ENCODE data around the gene NAALADL2.
"Not testable (repeated sequence)": the region's sequence is repeated elsewhere in the genome, so short reads cannot be mapped to it uniquely, and the experiment has no call there.

The NAALADL2 gene

DNA sequence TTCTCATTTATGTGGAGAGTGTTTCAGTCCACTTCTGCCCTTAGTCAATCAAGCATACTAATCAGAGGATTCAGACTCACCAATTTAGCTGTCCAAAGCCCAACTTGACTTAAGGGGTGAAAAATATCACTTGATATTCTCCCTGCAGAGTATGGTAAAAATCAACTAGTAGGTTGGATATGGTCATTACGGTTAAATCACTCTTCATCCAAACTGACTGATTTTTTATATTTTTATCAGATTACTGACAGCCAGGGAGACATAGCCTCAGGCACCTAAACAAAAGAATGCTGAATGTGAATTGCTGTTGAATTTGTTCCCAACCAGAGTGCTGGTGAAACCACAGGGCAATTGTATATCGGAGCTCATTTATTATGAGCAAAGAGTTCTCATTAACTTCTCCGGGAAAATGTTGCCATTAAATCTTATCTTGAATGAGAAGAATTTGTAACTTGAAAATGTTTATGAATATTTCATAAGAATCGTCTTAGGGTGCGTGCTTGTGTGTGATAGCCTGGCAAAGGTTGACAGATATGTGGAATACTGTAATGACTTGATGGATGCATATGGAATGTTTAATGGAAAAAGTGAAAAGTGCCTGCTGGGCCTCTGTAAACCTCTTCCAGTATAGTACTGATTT is 411.2 kb downstream of the NAALADL2 start:
- no peak overlapping the region for H3K4me3 ChIP-seq (ENCODE audit: low read depth, low read length)
- no peak for DNase-seq (ENCODE audit: low read depth)

GRCh38 chr3:175270866-175271265 is 411.7 kb downstream of the NAALADL2 start:
- TF ChIP-seq, protein P1, sequence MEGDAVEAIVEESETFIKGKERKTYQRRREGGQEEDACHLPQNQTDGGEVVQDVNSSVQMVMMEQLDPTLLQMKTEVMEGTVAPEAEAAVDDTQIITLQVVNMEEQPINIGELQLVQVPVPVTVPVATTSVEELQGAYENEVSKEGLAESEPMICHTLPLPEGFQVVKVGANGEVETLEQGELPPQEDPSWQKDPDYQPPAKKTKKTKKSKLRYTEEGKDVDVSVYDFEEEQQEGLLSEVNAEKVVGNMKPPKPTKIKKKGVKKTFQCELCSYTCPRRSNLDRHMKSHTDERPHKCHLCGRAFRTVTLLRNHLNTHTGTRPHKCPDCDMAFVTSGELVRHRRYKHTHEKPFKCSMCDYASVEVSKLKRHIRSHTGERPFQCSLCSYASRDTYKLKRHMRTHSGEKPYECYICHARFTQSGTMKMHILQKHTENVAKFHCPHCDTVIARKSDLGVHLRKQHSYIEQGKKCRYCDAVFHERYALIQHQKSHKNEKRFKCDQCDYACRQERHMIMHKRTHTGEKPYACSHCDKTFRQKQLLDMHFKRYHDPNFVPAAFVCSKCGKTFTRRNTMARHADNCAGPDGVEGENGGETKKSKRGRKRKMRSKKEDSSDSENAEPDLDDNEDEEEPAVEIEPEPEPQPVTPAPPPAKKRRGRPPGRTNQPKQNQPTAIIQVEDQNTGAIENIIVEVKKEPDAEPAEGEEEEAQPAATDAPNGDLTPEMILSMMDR (conservative IDR thresholded peaks at IDR 0.05; ENCODE audit: low read depth, low read length) = no peak
- no peak overlapping the region for H3K4me3 ChIP-seq (ENCODE audit: low read depth, low read length)
- DNase-seq (ENCODE audit: low read depth) = no peak

More for the DNA sequence above, 411.2 kb downstream of the NAALADL2 start:
- TF ChIP-seq, protein P1 (conservative IDR thresholded peaks at IDR 0.05; ENCODE audit: low read depth, low read length) = no peak

DNA sequence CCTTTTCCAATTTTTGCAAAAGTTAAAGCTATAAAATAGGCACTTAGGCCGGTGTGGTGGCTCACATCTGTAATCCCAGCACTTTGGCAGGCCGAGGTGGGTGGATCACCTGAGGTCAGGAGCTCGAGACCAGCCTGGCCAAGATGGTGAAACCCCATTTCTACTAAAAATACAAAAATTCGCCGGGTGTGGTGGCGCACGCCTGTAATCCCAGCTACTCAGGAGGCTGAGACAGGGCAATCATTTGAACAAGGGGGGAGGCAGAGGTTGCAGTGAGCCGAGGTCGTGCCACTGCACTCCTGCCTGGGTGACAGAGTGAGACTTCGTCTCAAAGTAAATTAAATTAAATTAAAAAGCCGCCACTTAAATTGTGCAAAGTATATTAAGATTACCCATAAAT is 412.3 kb downstream of the NAALADL2 start:
- not testable (repeated sequence) for H3K4me3 ChIP-seq (ENCODE audit: low read depth, low read length); DNase-seq (ENCODE audit: low read depth)

- TF ChIP-seq, protein P1 (conservative IDR thresholded peaks at IDR 0.05; ENCODE audit: low read depth, low read length) = no peak
- no peak for DNase-seq (ENCODE audit: low read depth)
- H3K4me3 ChIP-seq (ENCODE audit: low read depth, low read length) = no peak overlapping the region
Observed at GRCh38 chr3:175272392-175272791, 413.3 kb downstream of the NAALADL2 start.

DNA sequence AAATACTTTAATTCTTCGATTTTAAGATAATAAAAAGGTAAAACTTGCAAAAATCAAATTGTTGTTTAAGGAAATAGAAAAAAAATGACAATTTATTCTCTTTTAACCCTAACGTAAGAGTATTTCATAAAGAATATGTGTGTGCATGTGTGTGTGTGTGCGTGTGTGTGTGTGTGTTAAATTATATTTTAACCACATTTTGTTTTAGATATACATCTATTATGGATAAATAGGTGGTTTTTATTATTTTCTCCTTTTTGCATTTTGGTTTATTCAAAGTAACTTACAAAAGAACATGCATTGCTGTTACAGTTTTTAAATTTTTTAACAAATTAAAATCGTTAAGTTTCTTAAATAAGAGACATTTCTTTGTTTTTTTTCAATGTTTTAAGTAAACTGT is 414.4 kb downstream of the NAALADL2 start:
- no peak overlapping the region for H3K4me3 ChIP-seq (ENCODE audit: low read depth, low read length)
- TF ChIP-seq, protein P1 (conservative IDR thresholded peaks at IDR 0.05; ENCODE audit: low read depth, low read length) = no peak
- no peak for DNase-seq (ENCODE audit: low read depth)

GRCh38 chr3:175274056-175274455 is 414.9 kb downstream of the NAALADL2 start:
- no peak overlapping the region for H3K4me3 ChIP-seq (ENCODE audit: low read depth, low read length)
- TF ChIP-seq, protein P1 (conservative IDR thresholded peaks at IDR 0.05; ENCODE audit: low read depth, low read length) = no peak
- DNase-seq (ENCODE audit: low read depth) = no peak

DNA sequence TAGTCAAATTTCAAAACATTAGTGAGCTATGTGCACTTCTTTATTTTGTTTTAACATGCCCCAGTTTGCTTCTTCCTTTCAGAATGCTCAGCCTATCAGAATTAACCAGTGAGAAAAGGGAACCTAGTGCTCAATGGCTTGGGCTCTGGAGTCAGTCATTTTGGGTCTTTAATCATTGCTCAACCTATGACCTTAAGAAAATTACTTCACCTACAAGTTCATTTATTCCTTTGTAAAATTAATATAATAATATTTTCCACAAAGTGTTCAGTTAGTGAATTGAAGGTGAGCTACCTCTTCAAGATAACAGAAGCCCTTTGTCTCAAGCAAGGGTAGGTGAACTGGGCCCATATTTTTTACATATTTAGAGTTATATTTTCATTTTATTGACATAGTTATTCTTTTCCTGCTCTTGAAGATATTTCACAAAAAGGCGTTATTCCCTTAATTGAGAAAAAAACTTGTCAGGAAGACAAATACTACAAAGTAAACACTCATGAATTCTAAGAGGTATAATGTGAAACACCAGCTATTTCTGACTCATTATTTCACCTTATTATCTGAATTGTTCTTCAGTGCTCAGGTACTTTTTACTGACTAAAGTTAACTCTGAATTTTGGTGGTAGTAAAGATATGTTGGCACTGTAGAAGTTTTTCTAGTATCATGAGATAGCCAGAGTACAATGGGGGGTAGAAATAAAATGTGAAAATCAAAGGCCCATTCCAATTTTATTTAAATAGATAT is 415.5 kb downstream of the NAALADL2 start:
- TF ChIP-seq, protein P1 (conservative IDR thresholded peaks at IDR 0.05; ENCODE audit: low read depth, low read length) = no peak
- DNase-seq (ENCODE audit: low read depth) = no peak
- no peak overlapping the region for H3K4me3 ChIP-seq (ENCODE audit: low read depth, low read length)

Measured in choroid plexus epithelial cell (primary cell).